Lung microvascular endothelial cell (primary cell): ENCODE measurements around the gene TSPAN1. TPM values are rescaled to one million over a fixed set of nuclear protein-coding genes. Genes with fewer than 3 reads are reported as not detected.
"Not testable (repeated sequence)": the region's sequence is repeated elsewhere in the genome, so short reads cannot be mapped to it uniquely, and the experiment has no call there.

Source experiments
- DNase-seq, 2 donors: peaks; one replicate each; pipeline versions ENCODE4 v3.0.0 to v3.0.0-alpha.2; 2010; ENCODE audit warnings: low read depth in 2 of 2
- total RNA-seq: library from RNA; depleted of rRNA; stranded (reverse); fragments of >200 nt; gene quantifications from 2 replicates; pipeline ENCODE4 v1.2.1, GENCODE V29; 2014

The TSPAN1 gene
- total RNA-seq, 1 donor from 2014 or later = not detected

DNA sequence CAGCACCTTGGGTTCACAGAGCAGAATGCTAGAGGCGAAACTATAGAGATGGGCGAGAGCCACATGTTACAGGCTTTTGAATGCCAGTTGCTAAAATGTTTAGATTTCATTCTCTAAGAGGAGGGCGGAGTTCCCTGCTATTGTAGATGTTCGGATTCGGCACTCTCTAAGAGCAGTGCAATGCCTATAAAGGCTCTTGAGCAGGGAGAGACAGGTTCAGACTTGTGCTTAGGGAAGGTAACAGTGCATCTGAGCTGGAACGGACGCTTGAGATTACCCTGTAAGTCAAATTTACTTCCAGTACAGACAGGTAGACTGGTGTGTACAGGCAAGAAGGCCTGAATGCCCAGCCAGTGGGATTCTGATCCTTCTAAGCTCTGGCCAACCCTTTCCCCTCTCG, 43.6 kb downstream of the TSPAN1 start:
- DNase-seq = no peak

DNA sequence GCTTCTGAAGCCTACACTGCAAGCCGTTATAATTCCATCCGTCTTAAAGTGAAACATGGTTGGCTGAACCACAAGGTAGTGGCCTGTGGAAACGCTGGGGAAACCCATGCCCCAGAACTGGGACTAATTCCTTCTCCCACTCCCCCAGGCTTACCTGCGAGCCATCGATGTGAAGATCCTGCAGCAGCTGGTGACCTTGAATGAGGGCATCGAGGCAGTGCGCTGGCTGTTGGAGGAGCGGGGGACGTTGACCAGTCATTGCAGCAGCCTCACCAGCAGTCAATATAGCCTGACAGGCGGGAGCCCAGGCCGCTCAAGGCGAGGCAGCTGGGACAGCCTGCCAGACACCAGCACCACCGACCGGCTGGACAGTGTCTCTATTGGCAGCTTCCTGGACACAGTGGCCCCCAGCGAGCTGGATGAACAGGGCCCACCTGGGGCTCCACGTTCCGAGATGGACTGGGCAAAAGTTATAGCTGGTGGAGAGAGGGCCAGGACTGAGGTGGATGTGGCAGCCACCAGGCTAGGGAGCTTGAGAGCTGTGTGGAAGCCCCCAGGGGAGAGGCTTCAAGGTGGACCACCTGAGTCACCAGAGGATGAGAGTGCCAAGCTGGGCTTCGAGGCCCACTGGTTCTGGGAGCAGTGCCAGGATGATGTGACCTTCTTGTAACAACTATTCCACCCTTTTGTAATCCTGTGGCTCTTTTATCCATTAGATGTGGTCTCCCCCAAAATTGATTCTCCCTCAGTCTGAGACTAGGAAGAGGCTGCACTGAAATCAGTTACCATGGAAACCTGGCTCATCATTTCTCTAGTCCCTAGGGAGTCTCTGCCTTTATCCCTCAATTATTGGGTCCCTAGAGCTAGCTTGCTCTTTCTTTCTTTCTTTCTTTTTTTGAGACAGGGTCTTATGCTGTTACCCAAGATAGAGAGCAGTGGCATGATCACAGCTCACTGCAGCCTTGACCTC, 44.9 kb downstream of the TSPAN1 start:
- no peak for DNase-seq

GRCh38 chr1:46220808-46221207, 45.9 kb downstream of the TSPAN1 start:
- DNase-seq = no peak

GRCh38 chr1:46221749-46222148, 46.9 kb downstream of the TSPAN1 start:
- no peak for DNase-seq

GRCh38 chr1:46223055-46223454, 48.2 kb downstream of the TSPAN1 start:
- not testable (repeated sequence) for DNase-seq

DNA sequence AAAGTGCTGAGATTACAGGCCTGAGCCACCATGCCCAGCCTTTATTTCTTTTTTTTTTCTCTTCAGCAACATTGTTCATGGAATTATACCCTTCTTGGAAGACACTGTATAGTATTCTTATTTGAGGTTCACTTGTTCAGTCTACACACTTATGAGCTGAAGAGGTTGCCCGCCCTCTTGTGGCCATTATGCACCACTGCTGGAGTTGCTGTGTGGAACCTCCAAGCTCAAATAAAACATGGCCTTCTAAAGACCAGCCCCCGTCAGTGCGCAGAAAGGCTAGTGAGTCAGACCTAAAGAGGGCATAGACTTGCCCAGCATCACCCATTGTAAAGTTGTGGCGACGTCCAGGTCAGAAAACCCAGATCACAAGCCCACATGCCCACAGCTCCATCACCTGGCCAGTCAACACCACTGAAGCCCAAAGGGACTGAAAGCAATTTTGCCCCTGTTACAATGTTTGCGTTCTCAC, 48.6 kb downstream of the TSPAN1 start:
- DNase-seq = peak; percentile 91 to 92

- DNase-seq = no peak
These were observed 50.1 kb downstream of the TSPAN1 start for GRCh38 chr1:46224966-46225365.

DNA sequence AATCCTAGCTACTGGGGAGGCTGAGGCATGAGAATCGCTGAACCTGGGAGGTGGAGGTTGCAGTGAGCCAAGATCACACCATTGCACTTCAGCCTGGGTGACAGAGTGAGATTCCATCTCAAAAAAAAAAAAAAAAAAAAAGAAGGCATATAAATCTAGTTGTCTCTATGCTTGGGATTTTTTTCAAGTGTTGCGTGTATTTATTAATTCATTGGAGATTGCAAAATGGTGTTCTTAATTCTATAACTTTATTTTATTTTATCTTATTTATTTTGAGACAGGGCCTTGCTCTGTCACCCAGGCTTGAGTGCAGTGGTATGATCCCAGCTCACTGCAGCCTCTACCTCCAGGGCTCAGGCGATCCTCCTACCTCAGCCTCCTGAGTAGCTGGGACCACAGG, 56.3 kb downstream of the TSPAN1 start:
- DNase-seq = not testable (repeated sequence)

Other genes starting within 250 kb of the TSPAN1 start
- 11.7 and 16.6 TPM in 2 replicates for gene PIK3R3, start 42.5 kb upstream of the TSPAN1 start, total RNA-seq
- gene P3R3URF, start 1.4 kb downstream of the TSPAN1 start, total RNA-seq = not detected in 2 replicates
- gene POMGNT1, start 23.3 kb downstream of the TSPAN1 start, total RNA-seq = 24.6 and 40.5 TPM in 2 replicates
- 0.60 and 1.3 TPM in 2 replicates for gene LURAP1, start 28.2 kb downstream of the TSPAN1 start, total RNA-seq
- gene RAD54L, start 72.7 kb downstream of the TSPAN1 start, total RNA-seq = 0.79 and 2.2 TPM in 2 replicates
- gene LRRC41, start 128.5 kb downstream of the TSPAN1 start, total RNA-seq = 43.4 and 45.0 TPM in 2 replicates
- 274 and 399 TPM in 2 replicates for gene UQCRH, start 128.6 kb downstream of the TSPAN1 start, total RNA-seq
- 12.2 and 16.3 TPM in 2 replicates for gene NSUN4, start 165.7 kb downstream of the TSPAN1 start, total RNA-seq
- 0.44 and 1.6 TPM in 2 replicates for gene FAAH, start 219.2 kb downstream of the TSPAN1 start, total RNA-seq